GM19240 (cell line): Measurements from ENCODE around the gene PLA2G2E.

ENCODE experiments used
- DNase-seq: peaks from one replicate; pipeline ENCODE4 v3.0.0; 2011; ENCODE audit warnings: low spot score; ENCODE audit not compliant: insufficient read length

The PLA2G2E gene

GRCh38 chr1:19923137-19923952 is at the start of gene PLA2G2E:
PLA2G2E (minus strand) TSS chr1:19923617; CDS start chr1:19923559, 58 bp downstream.
- no peak for DNase-seq

- no peak for DNase-seq
Measured at GRCh38 chr1:19971664-19972063, 48.2 kb upstream of the PLA2G2E start.

- DNase-seq = no peak
Measured at GRCh38 chr1:19969898-19970660, 46.7 kb upstream of the PLA2G2E start.

GRCh38 chr1:19967808-19968207 is 44.4 kb upstream of the PLA2G2E start:
- no peak for DNase-seq

GRCh38 chr1:19964542-19964941 is 41.1 kb upstream of the PLA2G2E start:
- no peak for DNase-seq

GRCh38 chr1:19963636-19964035 is 40.2 kb upstream of the PLA2G2E start:
- DNase-seq = no peak

- no peak for DNase-seq
Measured at GRCh38 chr1:19960591-19960990, 37.2 kb upstream of the PLA2G2E start.

GRCh38 chr1:19957779-19958178 is 34.4 kb upstream of the PLA2G2E start:
- no peak for DNase-seq

- no peak for DNase-seq
Measured at GRCh38 chr1:19955534-19956170, 32.2 kb upstream of the PLA2G2E start.

- DNase-seq = no peak
Measured at GRCh38 chr1:19954059-19954458, 30.6 kb upstream of the PLA2G2E start.

- no peak for DNase-seq
Measured at GRCh38 chr1:19949016-19949415, 25.6 kb upstream of the PLA2G2E start.

- DNase-seq = no peak
Measured at GRCh38 chr1:19946971-19947370, 23.6 kb upstream of the PLA2G2E start.

- no peak for DNase-seq
Measured at GRCh38 chr1:19946331-19946751, 22.9 kb upstream of the PLA2G2E start.

GRCh38 chr1:19945914-19946313 is 22.5 kb upstream of the PLA2G2E start:
- DNase-seq = no peak

- no peak for DNase-seq
Measured at GRCh38 chr1:19942657-19943056, 19.2 kb upstream of the PLA2G2E start.

GRCh38 chr1:19942088-19942487 is 18.7 kb upstream of the PLA2G2E start:
- no peak for DNase-seq

GRCh38 chr1:19941206-19941568 is 17.8 kb upstream of the PLA2G2E start:
- DNase-seq = no peak

GRCh38 chr1:19940486-19941205 is 17.2 kb upstream of the PLA2G2E start:
- DNase-seq = no peak

- DNase-seq = no peak
Measured at GRCh38 chr1:19938472-19938871, 15.1 kb upstream of the PLA2G2E start.

GRCh38 chr1:19936061-19936750 is 12.8 kb upstream of the PLA2G2E start:
- DNase-seq = no peak

- DNase-seq = no peak
Measured at GRCh38 chr1:19934336-19934735, 10.9 kb upstream of the PLA2G2E start.
